Liver (tissue), 9 donors: Measurements from ENCODE around the gene BBIP1. TPM values are rescaled to one million over a fixed set of nuclear protein-coding genes. Genes with fewer than 3 reads are reported as not detected.

Experiments used
- DNase-seq: peaks from one replicate; pipeline ENCODE4 v3.0.0-alpha.2; 2017; ENCODE audit warnings: low spot score
- H3K27ac ChIP-seq, 2 donors: one replicate each; pipeline ENCODE4 v1.7.0; 2013; ENCODE audit warnings: inconsistent platforms in 2 of 2, low read length in 2 of 2, control low read depth in 1 of 2, low read depth in 1 of 2, mild to moderate bottlenecking in 1 of 2
- H3K27me3 ChIP-seq, 4 donors: one replicate each; pipeline versions ENCODE4 v1.6.1 to v1.7.0; 2013; ENCODE audit warnings: low read length in 3 of 4, inconsistent platforms in 1 of 4, mild to moderate bottlenecking in 1 of 4, moderate library complexity in 1 of 4; ENCODE audit not compliant: control insufficient read depth in 4 of 4, insufficient read depth in 4 of 4
- H3K36me3 ChIP-seq, 4 donors: one replicate each; pipeline versions ENCODE4 v1.6.1 to v1.7.0; 2013; ENCODE audit warnings: low read length in 3 of 4, mild to moderate bottlenecking in 3 of 4, low read depth in 1 of 4, moderate library complexity in 1 of 4; ENCODE audit not compliant: control insufficient read depth in 4 of 4, insufficient read depth in 3 of 4
- H3K4me1 ChIP-seq, 4 donors: one replicate each; pipeline versions ENCODE4 v1.6.1 to v1.7.0; 2013; ENCODE audit warnings: low read length in 3 of 4, mild to moderate bottlenecking in 3 of 4, moderate library complexity in 1 of 4; ENCODE audit not compliant: control insufficient read depth in 4 of 4, insufficient read depth in 4 of 4
- H3K4me3 ChIP-seq, 3 donors: one replicate each; pipeline versions ENCODE4 v1.6.1 to v1.7.0; 2013; ENCODE audit warnings: low read length in 3 of 3, control low read depth in 1 of 3, low read depth in 1 of 3, mild to moderate bottlenecking in 1 of 3
- H3K9ac ChIP-seq, 2 donors: one replicate each; pipeline ENCODE4 v1.7.0; 2013; ENCODE audit warnings: low read length in 2 of 2, mild to moderate bottlenecking in 2 of 2, moderate library complexity in 2 of 2, control low read depth in 1 of 2, low read depth in 1 of 2
- H3K9me3 ChIP-seq, 4 donors: one replicate each; pipeline versions ENCODE4 v1.6.1 to v1.7.0; 2013; ENCODE audit warnings: low read length in 3 of 4; ENCODE audit not compliant: control insufficient read depth in 4 of 4
- ATF3 ChIP-seq: IDR thresholded peaks from 2 replicates; pipeline ENCODE4 v1.6.1; 2016; ENCODE audit warnings: antibody characterized with exemption
- EGR1 ChIP-seq, 2 donors: IDR thresholded peaks; 2 replicates each; pipeline ENCODE4 v1.6.1; 2016 to 2018; ENCODE audit warnings: antibody characterized with exemption in 2 of 2, low read depth in 2 of 2
- FOXA1 ChIP-seq: IDR thresholded peaks from 2 replicates; pipeline ENCODE4 v1.6.1; 2016; ENCODE audit warnings: antibody characterized with exemption
- FOXA2 ChIP-seq: IDR thresholded peaks from 2 replicates; pipeline ENCODE4 v1.6.1; 2016; ENCODE audit warnings: antibody characterized with exemption
- GABPA ChIP-seq, 2 donors: IDR thresholded peaks in 1 of 2; conservative IDR thresholded peaks in 1 of 2; 2 replicates each; pipeline ENCODE4 v1.6.1; 2016; ENCODE audit warnings: antibody characterized with exemption in 2 of 2, mild to moderate bottlenecking in 1 of 2, moderate library complexity in 1 of 2
- HNF4A ChIP-seq, 2 donors: conservative IDR thresholded peaks; 2 replicates each; pipeline ENCODE4 v1.6.1; 2016; ENCODE audit warnings: antibody characterized with exemption in 2 of 2, mild to moderate bottlenecking in 2 of 2
- HNF4G ChIP-seq: IDR thresholded peaks from 2 replicates; pipeline ENCODE4 v1.6.1; 2016; ENCODE audit warnings: antibody characterized with exemption
- JUND ChIP-seq, 2 donors: IDR thresholded peaks; 2 replicates each; pipeline ENCODE4 v1.6.1; 2016; ENCODE audit warnings: antibody characterized with exemption in 2 of 2
- NR2F2 ChIP-seq: IDR thresholded peaks from 2 replicates; pipeline ENCODE4 v1.6.1; 2016; ENCODE audit warnings: antibody characterized with exemption
- RAD21 ChIP-seq, 2 donors: IDR thresholded peaks; 2 replicates each; pipeline ENCODE4 v1.6.1; 2016; ENCODE audit warnings: antibody characterized with exemption in 2 of 2, mild to moderate bottlenecking in 2 of 2
- RXRA ChIP-seq, 2 donors: IDR thresholded peaks; 2 replicates each; pipeline ENCODE4 v1.6.1; 2017 to 2018; ENCODE audit warnings: antibody characterized with exemption in 2 of 2, mild to moderate bottlenecking in 1 of 2
- SP1 ChIP-seq: IDR thresholded peaks from 2 replicates; pipeline ENCODE4 v1.6.1; 2018; ENCODE audit warnings: antibody characterized with exemption, mild to moderate bottlenecking
- TAF1 ChIP-seq: conservative IDR thresholded peaks from 2 replicates; pipeline ENCODE4 v1.6.1; 2016; ENCODE audit warnings: antibody characterized with exemption, mild to moderate bottlenecking
- YY1 ChIP-seq: IDR thresholded peaks from 2 replicates; pipeline ENCODE4 v1.6.1; 2016; ENCODE audit warnings: antibody characterized with exemption, mild to moderate bottlenecking
- WGBS: extraction: QIAGEN DNeasy Blood & Tissue Kit; methylation state at CpG from one replicate; pipeline ENCODE4 v1.1.7; 2013; 5-methylcytosine and 5-hydroxymethylcytosine counted together
- polyA plus RNA-seq, 2 donors: library from polyadenylated mRNA; stranded (reverse) in 1 of 2; unstranded in 1 of 2; fragments of 200-250 nt in 1 of 2; fragments of >200 nt in 1 of 2; fragmentation: Nextera tagmentation in 1 of 2; extraction: Ambion mirVana in 1 of 2; gene quantifications; one replicate each; pipeline versions ENCODE4 v1.2.1 to v1.2.3, GENCODE V29; 2013 to 2015
- total RNA-seq, 2 donors: library from RNA; depleted of rRNA; stranded (reverse); fragments of >200 nt; gene quantifications; one replicate each; pipeline ENCODE4 v1.2.3, GENCODE V29; 2014
- TF ChIP-seq, protein P1 (sequence below): fragments of 150-350 bp; IDR thresholded peaks from 2 replicates; pipeline ENCODE4 v1.5.1; 2017; ENCODE audit warnings: improper control_type of control experiment, low read depth, low read length; ENCODE audit not compliant: missing input control
- TF ChIP-seq, protein P2 (sequence below): IDR thresholded peaks from 2 replicates; pipeline ENCODE4 v1.6.1; 2016; ENCODE audit warnings: antibody characterized with exemption, mild to moderate bottlenecking
- TF ChIP-seq, protein P3 (sequence below): IDR thresholded peaks from 2 replicates; pipeline ENCODE4 v1.6.1; 2016; ENCODE audit warnings: antibody characterized with exemption
- donor health status: healthy.
- donor health status: healthy.
- donor health status: healthy.
- donor health status: healthy.
- donor health status: healthy.

The BBIP1 gene
- total and polyA plus RNA-seq, 4 donors = 10.4 to 15.8 (median 11.1) TPM

DNA sequence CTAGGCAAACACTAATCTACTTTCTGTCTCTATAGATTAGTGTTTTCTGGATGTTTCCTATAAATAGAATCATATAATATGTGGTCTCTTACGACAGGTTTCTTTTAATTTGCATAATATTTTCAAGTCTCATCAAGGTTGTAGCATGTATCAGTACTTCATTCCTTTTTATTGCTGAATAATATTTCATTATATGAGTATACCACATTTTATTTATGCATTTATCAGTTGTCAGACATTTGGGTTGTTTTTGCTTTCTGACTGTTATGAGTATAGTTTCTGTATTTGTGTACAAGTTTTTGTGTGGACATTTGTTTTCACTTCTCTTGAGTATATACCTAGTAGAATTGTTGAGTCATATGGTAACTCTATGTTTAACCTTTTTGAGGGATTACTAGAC, 48.7 kb upstream of the BBIP1 start:
- no peak for DNase-seq
- no peaks in the 10 kb centered on the region for H3K9me3 ChIP-seq
- no peak overlapping the region for H3K4me3 ChIP-seq
- WGBS = 1% methylated on average over 1 of the region's 1 CpG
- peaks cover 3 to 15% (median 11%) of the 10 kb centered on the region in 4 donors for H3K4me1 ChIP-seq
- no peak overlapping the region for H3K27ac ChIP-seq
- no peaks in the 10 kb centered on the region for H3K27me3 ChIP-seq
- no peak overlapping the region for H3K9ac ChIP-seq
- no peaks in the 10 kb centered on the region for H3K36me3 ChIP-seq
- TF ChIP-seq, protein P1, sequence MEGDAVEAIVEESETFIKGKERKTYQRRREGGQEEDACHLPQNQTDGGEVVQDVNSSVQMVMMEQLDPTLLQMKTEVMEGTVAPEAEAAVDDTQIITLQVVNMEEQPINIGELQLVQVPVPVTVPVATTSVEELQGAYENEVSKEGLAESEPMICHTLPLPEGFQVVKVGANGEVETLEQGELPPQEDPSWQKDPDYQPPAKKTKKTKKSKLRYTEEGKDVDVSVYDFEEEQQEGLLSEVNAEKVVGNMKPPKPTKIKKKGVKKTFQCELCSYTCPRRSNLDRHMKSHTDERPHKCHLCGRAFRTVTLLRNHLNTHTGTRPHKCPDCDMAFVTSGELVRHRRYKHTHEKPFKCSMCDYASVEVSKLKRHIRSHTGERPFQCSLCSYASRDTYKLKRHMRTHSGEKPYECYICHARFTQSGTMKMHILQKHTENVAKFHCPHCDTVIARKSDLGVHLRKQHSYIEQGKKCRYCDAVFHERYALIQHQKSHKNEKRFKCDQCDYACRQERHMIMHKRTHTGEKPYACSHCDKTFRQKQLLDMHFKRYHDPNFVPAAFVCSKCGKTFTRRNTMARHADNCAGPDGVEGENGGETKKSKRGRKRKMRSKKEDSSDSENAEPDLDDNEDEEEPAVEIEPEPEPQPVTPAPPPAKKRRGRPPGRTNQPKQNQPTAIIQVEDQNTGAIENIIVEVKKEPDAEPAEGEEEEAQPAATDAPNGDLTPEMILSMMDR = no peak
- no peak for TF ChIP-seq YY1
- no peak for TF ChIP-seq HNF4A (conservative IDR thresholded peaks at IDR 0.05)
- no peak for TF ChIP-seq HNF4G
- TF ChIP-seq, protein P2, sequence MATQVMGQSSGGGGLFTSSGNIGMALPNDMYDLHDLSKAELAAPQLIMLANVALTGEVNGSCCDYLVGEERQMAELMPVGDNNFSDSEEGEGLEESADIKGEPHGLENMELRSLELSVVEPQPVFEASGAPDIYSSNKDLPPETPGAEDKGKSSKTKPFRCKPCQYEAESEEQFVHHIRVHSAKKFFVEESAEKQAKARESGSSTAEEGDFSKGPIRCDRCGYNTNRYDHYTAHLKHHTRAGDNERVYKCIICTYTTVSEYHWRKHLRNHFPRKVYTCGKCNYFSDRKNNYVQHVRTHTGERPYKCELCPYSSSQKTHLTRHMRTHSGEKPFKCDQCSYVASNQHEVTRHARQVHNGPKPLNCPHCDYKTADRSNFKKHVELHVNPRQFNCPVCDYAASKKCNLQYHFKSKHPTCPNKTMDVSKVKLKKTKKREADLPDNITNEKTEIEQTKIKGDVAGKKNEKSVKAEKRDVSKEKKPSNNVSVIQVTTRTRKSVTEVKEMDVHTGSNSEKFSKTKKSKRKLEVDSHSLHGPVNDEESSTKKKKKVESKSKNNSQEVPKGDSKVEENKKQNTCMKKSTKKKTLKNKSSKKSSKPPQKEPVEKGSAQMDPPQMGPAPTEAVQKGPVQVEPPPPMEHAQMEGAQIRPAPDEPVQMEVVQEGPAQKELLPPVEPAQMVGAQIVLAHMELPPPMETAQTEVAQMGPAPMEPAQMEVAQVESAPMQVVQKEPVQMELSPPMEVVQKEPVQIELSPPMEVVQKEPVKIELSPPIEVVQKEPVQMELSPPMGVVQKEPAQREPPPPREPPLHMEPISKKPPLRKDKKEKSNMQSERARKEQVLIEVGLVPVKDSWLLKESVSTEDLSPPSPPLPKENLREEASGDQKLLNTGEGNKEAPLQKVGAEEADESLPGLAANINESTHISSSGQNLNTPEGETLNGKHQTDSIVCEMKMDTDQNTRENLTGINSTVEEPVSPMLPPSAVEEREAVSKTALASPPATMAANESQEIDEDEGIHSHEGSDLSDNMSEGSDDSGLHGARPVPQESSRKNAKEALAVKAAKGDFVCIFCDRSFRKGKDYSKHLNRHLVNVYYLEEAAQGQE = no peak
- no peak for TF ChIP-seq FOXA1

- WGBS = 53% methylated on average over 3 of the region's 3 CpGs
- H3K36me3 ChIP-seq = no peaks in the 10 kb centered on the region
- DNase-seq = no peak
- peaks cover 1 to 19% (median 13%) of the 10 kb centered on the region in 4 donors for H3K4me1 ChIP-seq
- no peak overlapping the region for H3K4me3 ChIP-seq
- H3K9me3 ChIP-seq = no peaks in the 10 kb centered on the region
- H3K27me3 ChIP-seq = no peaks in the 10 kb centered on the region
- no peak overlapping the region for H3K9ac ChIP-seq
- TF ChIP-seq YY1 (no peak), GABPA (IDR thresholded peaks at IDR 0.05 in 1 of 2, conservative IDR thresholded peaks at IDR 0.05 in 1 of 2) (no peak), RXRA (IDR thresholded peaks at IDR 0.05) (no peak), SP1 (no peak), FOXA2 (no peak), EGR1 (IDR thresholded peaks at IDR 0.05; ENCODE audit: low read depth in 2 of 2) (peak; percentile 51 to 81), TAF1 (no peak), RAD21 (IDR thresholded peaks at IDR 0.05) (no peak)
- no peak overlapping the region for H3K27ac ChIP-seq
These were observed 48.1 kb upstream of the BBIP1 start for GRCh38 chr10:110967009-110967630.

DNA sequence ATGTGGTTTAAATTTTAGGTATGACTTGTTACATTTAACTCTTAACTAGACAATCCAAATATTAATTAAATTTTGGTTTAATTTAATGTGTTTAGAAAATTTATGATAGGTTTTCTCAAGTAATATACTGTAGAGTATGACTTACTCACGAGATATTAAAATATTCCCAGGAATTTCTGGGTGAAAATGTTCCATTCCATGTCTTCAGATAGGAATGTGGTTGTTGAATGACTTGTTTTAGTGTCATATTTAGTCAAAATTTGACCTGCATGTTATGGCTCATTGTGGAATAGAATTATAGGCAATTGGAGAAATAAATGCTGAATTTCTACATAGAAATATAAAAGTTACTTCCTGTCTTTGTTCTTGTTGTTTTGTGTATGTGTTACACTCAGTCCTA, 47.2 kb upstream of the BBIP1 start:
- 93% methylated on average over 1 of the region's 1 CpG for WGBS
- TF ChIP-seq ATF3 = no peak
- TF ChIP-seq, protein P3, sequence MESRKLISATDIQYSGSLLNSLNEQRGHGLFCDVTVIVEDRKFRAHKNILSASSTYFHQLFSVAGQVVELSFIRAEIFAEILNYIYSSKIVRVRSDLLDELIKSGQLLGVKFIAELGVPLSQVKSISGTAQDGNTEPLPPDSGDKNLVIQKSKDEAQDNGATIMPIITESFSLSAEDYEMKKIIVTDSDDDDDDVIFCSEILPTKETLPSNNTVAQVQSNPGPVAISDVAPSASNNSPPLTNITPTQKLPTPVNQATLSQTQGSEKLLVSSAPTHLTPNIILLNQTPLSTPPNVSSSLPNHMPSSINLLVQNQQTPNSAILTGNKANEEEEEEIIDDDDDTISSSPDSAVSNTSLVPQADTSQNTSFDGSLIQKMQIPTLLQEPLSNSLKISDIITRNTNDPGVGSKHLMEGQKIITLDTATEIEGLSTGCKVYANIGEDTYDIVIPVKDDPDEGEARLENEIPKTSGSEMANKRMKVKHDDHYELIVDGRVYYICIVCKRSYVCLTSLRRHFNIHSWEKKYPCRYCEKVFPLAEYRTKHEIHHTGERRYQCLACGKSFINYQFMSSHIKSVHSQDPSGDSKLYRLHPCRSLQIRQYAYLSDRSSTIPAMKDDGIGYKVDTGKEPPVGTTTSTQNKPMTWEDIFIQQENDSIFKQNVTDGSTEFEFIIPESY = no peak
- TF ChIP-seq YY1 = no peak
- TF ChIP-seq SP1 = no peak
- no peak for TF ChIP-seq NR2F2
- no peak for TF ChIP-seq HNF4G
- TF ChIP-seq JUND (IDR thresholded peaks at IDR 0.05) = no peak
- no peak for TF ChIP-seq EGR1 (IDR thresholded peaks at IDR 0.05; ENCODE audit: low read depth in 2 of 2)
- no peak for TF ChIP-seq RXRA (IDR thresholded peaks at IDR 0.05)
- Histone ChIP-seq H3K9me3 (no peaks in the 10 kb centered on the region), H3K27me3 (no peaks in the 10 kb centered on the region), H3K4me3 (no peak overlapping the region), H3K27ac (no peak overlapping the region), H3K9ac (no peak overlapping the region), H3K4me1 (peaks cover 1 to 25% (median 16%) of the 10 kb centered on the region in 4 donors), H3K36me3 (no peaks in the 10 kb centered on the region)
- no peak for DNase-seq
